OCI-LY7 (cell line): ENCODE data around the gene OLFM2.

Experiments used
- EZH2phosphoT487 ChIP-seq: fragments of 200-600 bp; sonication (generic); IDR thresholded peaks from 2 replicates; pipeline ENCODE4 v1.6.1; 2018; ENCODE audit warnings: low read depth, borderline replicate concordance, mild to moderate bottlenecking, mixed run types, antibody characterized with exemption, low read length, moderate library complexity, mixed read lengths
- TF ChIP-seq, protein P1 (sequence below): fragments of 200-600 bp; sonication (generic); conservative IDR thresholded peaks from 2 replicates; pipeline ENCODE4 v1.5.1; 2014; ENCODE audit warnings: mild to moderate bottlenecking, antibody characterized with exemption, low read length, moderate library complexity, mixed read lengths

GRCh38 chr19:9937001-9937411, 691 bp upstream of the OLFM2 start:
- TF ChIP-seq, protein P1, sequence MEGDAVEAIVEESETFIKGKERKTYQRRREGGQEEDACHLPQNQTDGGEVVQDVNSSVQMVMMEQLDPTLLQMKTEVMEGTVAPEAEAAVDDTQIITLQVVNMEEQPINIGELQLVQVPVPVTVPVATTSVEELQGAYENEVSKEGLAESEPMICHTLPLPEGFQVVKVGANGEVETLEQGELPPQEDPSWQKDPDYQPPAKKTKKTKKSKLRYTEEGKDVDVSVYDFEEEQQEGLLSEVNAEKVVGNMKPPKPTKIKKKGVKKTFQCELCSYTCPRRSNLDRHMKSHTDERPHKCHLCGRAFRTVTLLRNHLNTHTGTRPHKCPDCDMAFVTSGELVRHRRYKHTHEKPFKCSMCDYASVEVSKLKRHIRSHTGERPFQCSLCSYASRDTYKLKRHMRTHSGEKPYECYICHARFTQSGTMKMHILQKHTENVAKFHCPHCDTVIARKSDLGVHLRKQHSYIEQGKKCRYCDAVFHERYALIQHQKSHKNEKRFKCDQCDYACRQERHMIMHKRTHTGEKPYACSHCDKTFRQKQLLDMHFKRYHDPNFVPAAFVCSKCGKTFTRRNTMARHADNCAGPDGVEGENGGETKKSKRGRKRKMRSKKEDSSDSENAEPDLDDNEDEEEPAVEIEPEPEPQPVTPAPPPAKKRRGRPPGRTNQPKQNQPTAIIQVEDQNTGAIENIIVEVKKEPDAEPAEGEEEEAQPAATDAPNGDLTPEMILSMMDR: no peak
- no peak for TF ChIP-seq EZH2phosphoT487
